Neural progenitor cell (in vitro differentiated cells): Measurements from ENCODE around the gene EDIL3. TPM values are rescaled to one million over a fixed set of nuclear protein-coding genes. Genes with fewer than 3 reads are reported as not detected.

Source experiments
- DNase-seq: peaks from one replicate; pipeline ENCODE4 v3.0.0-alpha.2; 2016; ENCODE audit warnings: low spot score
- H2AFZ ChIP-seq: fragments of 200-600 bp; sonication (generic); replicated peaks from 2 replicates; pipeline ENCODE4 v1.6.1; 2016; ENCODE audit warnings: antibody characterized with exemption
- H3F3A ChIP-seq: fragments of 200-600 bp; sonication (generic); 2 replicates; pipeline ENCODE4 v1.6.1; 2016; ENCODE audit warnings: antibody characterized with exemption, low read depth
- H3K27ac ChIP-seq: fragments of 200-600 bp; sonication (generic); 2 replicates; pipeline ENCODE4 v1.5.1; 2016; ENCODE audit warnings: mild to moderate bottlenecking
- H3K27me3 ChIP-seq: fragments of 200-600 bp; sonication (generic); 2 replicates; pipeline ENCODE4 v1.6.1; 2016; ENCODE audit warnings: mild to moderate bottlenecking, moderate library complexity
- H3K36me3 ChIP-seq: fragments of 200-600 bp; sonication (generic); 2 replicates; pipeline ENCODE4 v1.5.1; 2016
- H3K4me1 ChIP-seq: fragments of 200-600 bp; sonication (generic); 2 replicates; pipeline ENCODE4 v1.6.1; 2016; ENCODE audit warnings: mixed run types
- H3K4me2 ChIP-seq: fragments of 200-600 bp; sonication (generic); 2 replicates; pipeline ENCODE4 v1.6.1; 2016
- H3K4me3 ChIP-seq: fragments of 200-600 bp; sonication (generic); 2 replicates; pipeline ENCODE4 v1.5.1; 2016
- H3K79me2 ChIP-seq: fragments of 200-600 bp; sonication (generic); 2 replicates; pipeline ENCODE4 v1.6.1; 2016; ENCODE audit warnings: low read depth
- H3K9ac ChIP-seq: fragments of 200-600 bp; sonication (generic); 2 replicates; pipeline ENCODE4 v1.6.1; 2016
- H3K9me3 ChIP-seq: fragments of 200-600 bp; sonication (generic); 2 replicates; pipeline ENCODE4 v1.5.1; 2016; ENCODE audit warnings: low read depth
- H4K20me1 ChIP-seq: fragments of 200-600 bp; sonication (generic); 2 replicates; pipeline ENCODE4 v1.6.1; 2016; ENCODE audit warnings: low read depth
- H3K27ac Mint-ChIP-seq: 3 replicates; pipeline ENCODE4 v1.8.0; 2021; ENCODE audit warnings: mixed read lengths
- H3K27me3 Mint-ChIP-seq: 2 replicates; pipeline ENCODE4 v1.8.0; 2022; ENCODE audit warnings: low read depth, mild to moderate bottlenecking, inconsistent platforms, moderate library complexity, mixed read lengths; ENCODE audit not compliant: insufficient read depth
- H3K36me3 Mint-ChIP-seq: 3 replicates; pipeline ENCODE4 v1.8.0; 2021; ENCODE audit warnings: mixed read lengths
- H3K4me1 Mint-ChIP-seq: 3 replicates; pipeline ENCODE4 v1.8.0; 2021; ENCODE audit warnings: mixed read lengths
- H3K4me3 Mint-ChIP-seq: 3 replicates; pipeline ENCODE4 v1.8.0; 2021; ENCODE audit warnings: mild to moderate bottlenecking, moderate library complexity, mixed read lengths
- H3K9me3 Mint-ChIP-seq: 3 replicates; pipeline ENCODE4 v1.8.0; 2020; ENCODE audit warnings: mixed read lengths
- EZH2 ChIP-seq: fragments of 200-600 bp; sonication (generic); IDR thresholded peaks from 2 replicates; pipeline ENCODE4 v1.6.1; 2017; ENCODE audit warnings: antibody characterized with exemption, mild to moderate bottlenecking, moderate library complexity
- EZH2phosphoT487 ChIP-seq: fragments of 200-600 bp; sonication (generic); IDR thresholded peaks from 2 replicates; pipeline ENCODE4 v1.6.1; 2017; ENCODE audit warnings: antibody characterized with exemption
- total RNA-seq: library from RNA; depleted of rRNA; stranded (reverse); fragments of >200 nt; gene quantifications from 2 replicates; pipeline ENCODE4 v1.2.3, GENCODE V29; 2015; ENCODE audit warnings: low replicate concordance
- TF ChIP-seq, protein P1 (sequence below): fragments of 200-600 bp; sonication (generic); IDR thresholded peaks from 2 replicates; pipeline ENCODE4 v1.5.1; 2017; ENCODE audit warnings: antibody characterized with exemption, mild to moderate bottlenecking

EDIL3 gene
- total RNA-seq, 1 donor from 2014 or later = 13.8 TPM

GRCh38 chr5:84411832-84412605 lies 27.3 kb upstream of the EDIL3 start:
- H3K36me3 Mint-ChIP-seq = no peaks in the 10 kb centered on the region
- H3K9ac ChIP-seq = no peak overlapping the region
- H3K9me3 ChIP-seq = no peaks in the 10 kb centered on the region

DNA sequence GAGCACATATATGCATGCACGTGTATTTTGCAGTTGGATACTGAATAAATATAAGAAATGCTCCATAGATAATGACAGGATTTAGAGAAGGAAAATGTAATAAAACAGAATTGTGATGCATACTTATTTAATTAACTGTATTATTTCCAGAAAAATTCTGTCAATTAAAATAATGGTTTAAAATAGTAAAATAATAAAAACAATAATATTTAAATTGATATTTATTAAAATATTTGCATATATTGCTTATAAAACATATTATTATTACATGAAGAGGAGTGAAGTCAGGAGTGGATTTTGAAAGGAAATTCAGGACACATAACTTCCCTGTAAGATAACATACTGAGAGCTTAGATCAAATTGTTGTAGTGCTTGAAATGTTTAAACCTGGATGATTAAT lies 21.4 kb upstream of the EDIL3 start:
- H3K79me2 ChIP-seq = no peaks in the 10 kb centered on the region
- TF ChIP-seq EZH2 = no peak
- TF ChIP-seq, protein P1, sequence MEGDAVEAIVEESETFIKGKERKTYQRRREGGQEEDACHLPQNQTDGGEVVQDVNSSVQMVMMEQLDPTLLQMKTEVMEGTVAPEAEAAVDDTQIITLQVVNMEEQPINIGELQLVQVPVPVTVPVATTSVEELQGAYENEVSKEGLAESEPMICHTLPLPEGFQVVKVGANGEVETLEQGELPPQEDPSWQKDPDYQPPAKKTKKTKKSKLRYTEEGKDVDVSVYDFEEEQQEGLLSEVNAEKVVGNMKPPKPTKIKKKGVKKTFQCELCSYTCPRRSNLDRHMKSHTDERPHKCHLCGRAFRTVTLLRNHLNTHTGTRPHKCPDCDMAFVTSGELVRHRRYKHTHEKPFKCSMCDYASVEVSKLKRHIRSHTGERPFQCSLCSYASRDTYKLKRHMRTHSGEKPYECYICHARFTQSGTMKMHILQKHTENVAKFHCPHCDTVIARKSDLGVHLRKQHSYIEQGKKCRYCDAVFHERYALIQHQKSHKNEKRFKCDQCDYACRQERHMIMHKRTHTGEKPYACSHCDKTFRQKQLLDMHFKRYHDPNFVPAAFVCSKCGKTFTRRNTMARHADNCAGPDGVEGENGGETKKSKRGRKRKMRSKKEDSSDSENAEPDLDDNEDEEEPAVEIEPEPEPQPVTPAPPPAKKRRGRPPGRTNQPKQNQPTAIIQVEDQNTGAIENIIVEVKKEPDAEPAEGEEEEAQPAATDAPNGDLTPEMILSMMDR = no peak
- no peak for TF ChIP-seq EZH2phosphoT487
- H3K27me3 Mint-ChIP-seq = no peaks in the 10 kb centered on the region

More at GRCh38 chr5:84411832-84412605, 27.3 kb upstream of the EDIL3 start:
- Mint-ChIP-seq H3K27me3 (no peaks in the 10 kb centered on the region), H3K27ac (no peak overlapping the region), H3K4me3 (no peak overlapping the region), H3K9me3 (no peaks in the 10 kb centered on the region), H3K4me1 (no peaks in the 10 kb centered on the region)
- Histone ChIP-seq H3K27me3 (no peaks in the 10 kb centered on the region), H3K4me2 (no peak overlapping the region), H3K27ac (no peak overlapping the region), H3F3A (no peaks in the 10 kb centered on the region), H4K20me1 (no peaks in the 10 kb centered on the region), H3K4me1 (no peaks in the 10 kb centered on the region), H3K4me3 (no peak overlapping the region), H3K79me2 (no peaks in the 10 kb centered on the region), H3K36me3 (no peaks in the 10 kb centered on the region), H2AFZ (no peak overlapping the region)
- no peak for TF ChIP-seq EZH2phosphoT487
- TF ChIP-seq, protein P1 = no peak
- no peak for DNase-seq

GRCh38 chr5:84403773-84404172 lies 19.1 kb upstream of the EDIL3 start:
- no peak overlapping the region for H2AFZ ChIP-seq
- H3K4me3 Mint-ChIP-seq = no peak overlapping the region
- no peaks in the 10 kb centered on the region for H4K20me1 ChIP-seq
- TF ChIP-seq EZH2 = no peak
- TF ChIP-seq, protein P1 = no peak
- no peak for TF ChIP-seq EZH2phosphoT487
- H3K4me1 Mint-ChIP-seq = no peaks in the 10 kb centered on the region
- no peak overlapping the region for H3K9ac ChIP-seq
- DNase-seq = no peak
- no peaks in the 10 kb centered on the region for H3K79me2 ChIP-seq
- H3K27me3 Mint-ChIP-seq = no peaks in the 10 kb centered on the region
- no peak overlapping the region for H3K27ac Mint-ChIP-seq
- no peaks in the 10 kb centered on the region for H3K36me3 Mint-ChIP-seq
- no peak overlapping the region for H3K4me2 ChIP-seq
- H3K9me3 ChIP-seq = no peaks in the 10 kb centered on the region
- no peak overlapping the region for H3K4me3 ChIP-seq
- H3K27me3 ChIP-seq = no peaks in the 10 kb centered on the region
- no peak overlapping the region for H3K27ac ChIP-seq
- no peaks in the 10 kb centered on the region for H3K9me3 Mint-ChIP-seq
- H3K4me1 ChIP-seq = no peaks in the 10 kb centered on the region
- no peaks in the 10 kb centered on the region for H3F3A ChIP-seq
- no peaks in the 10 kb centered on the region for H3K36me3 ChIP-seq

More for the DNA sequence above, 21.4 kb upstream of the EDIL3 start:
- Mint-ChIP-seq H3K4me3 (no peak overlapping the region), H3K9me3 (no peaks in the 10 kb centered on the region), H3K36me3 (no peaks in the 10 kb centered on the region), H3K4me1 (no peaks in the 10 kb centered on the region), H3K27ac (no peak overlapping the region)
- Histone ChIP-seq H3K36me3 (no peaks in the 10 kb centered on the region), H3F3A (no peaks in the 10 kb centered on the region), H3K27me3 (no peaks in the 10 kb centered on the region), H3K4me2 (no peak overlapping the region), H3K9me3 (no peaks in the 10 kb centered on the region), H3K9ac (no peak overlapping the region), H2AFZ (no peak overlapping the region), H4K20me1 (no peaks in the 10 kb centered on the region), H3K27ac (no peak overlapping the region), H3K4me1 (no peaks in the 10 kb centered on the region), H3K4me3 (no peak overlapping the region)
- DNase-seq = no peak
